Measurements from ENCODE around the gene BRCA1.

DNA sequence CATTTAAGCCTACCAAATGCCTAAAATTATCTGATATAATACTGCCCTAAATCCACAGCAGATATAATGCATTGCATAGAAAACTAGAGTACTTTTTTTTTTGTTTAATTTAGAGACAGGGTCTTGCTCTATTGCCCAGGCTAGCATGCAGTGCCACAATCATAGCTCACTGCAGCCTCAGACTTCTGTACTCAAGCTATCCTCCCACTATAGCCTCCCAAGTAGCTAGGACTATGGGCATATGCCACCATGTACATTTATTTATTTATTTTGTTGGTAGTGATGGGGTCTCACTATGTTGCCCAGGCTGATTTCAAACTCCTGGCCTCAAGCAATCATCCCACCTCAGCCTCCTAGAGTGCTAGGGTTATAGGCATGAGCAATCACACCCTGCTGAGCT lies 20.0 kb downstream of the BRCA1 start:
- TF ChIP-seq POLR2A (IDR thresholded peaks at IDR 0.05): no peak
- TF ChIP-seq, protein P1, sequence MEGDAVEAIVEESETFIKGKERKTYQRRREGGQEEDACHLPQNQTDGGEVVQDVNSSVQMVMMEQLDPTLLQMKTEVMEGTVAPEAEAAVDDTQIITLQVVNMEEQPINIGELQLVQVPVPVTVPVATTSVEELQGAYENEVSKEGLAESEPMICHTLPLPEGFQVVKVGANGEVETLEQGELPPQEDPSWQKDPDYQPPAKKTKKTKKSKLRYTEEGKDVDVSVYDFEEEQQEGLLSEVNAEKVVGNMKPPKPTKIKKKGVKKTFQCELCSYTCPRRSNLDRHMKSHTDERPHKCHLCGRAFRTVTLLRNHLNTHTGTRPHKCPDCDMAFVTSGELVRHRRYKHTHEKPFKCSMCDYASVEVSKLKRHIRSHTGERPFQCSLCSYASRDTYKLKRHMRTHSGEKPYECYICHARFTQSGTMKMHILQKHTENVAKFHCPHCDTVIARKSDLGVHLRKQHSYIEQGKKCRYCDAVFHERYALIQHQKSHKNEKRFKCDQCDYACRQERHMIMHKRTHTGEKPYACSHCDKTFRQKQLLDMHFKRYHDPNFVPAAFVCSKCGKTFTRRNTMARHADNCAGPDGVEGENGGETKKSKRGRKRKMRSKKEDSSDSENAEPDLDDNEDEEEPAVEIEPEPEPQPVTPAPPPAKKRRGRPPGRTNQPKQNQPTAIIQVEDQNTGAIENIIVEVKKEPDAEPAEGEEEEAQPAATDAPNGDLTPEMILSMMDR (IDR thresholded peaks at IDR 0.05): no peak

Data from adrenal gland (tissue), 5 donors.